Measurements from ENCODE around the gene PRPF19.
"Not testable (repeated sequence)": the region's sequence is repeated elsewhere in the genome, so short reads cannot be mapped to it uniquely, and the experiment has no call there.

Gene PRPF19

DNA sequence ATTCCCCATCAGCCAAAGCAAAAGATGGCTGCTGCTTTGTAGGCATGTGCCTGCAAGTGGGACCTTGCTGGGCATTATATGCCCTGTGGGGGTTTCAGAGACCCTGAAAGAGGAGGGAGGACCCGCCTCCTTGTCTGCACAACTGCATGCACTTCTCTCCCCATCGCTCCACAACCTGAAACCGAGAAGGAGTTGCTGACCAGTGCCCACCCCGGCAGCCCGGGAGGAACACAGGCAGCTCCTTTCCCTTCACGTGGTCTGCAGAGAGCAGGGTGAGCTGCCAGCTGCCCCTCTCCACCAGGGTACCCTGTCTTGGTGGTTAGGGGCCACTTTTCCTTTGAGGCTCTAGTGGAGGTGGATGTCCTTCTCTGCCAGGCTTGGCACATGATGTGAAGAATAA lies 16.5 kb upstream of the PRPF19 start:
- DNase-seq = no peak

DNA sequence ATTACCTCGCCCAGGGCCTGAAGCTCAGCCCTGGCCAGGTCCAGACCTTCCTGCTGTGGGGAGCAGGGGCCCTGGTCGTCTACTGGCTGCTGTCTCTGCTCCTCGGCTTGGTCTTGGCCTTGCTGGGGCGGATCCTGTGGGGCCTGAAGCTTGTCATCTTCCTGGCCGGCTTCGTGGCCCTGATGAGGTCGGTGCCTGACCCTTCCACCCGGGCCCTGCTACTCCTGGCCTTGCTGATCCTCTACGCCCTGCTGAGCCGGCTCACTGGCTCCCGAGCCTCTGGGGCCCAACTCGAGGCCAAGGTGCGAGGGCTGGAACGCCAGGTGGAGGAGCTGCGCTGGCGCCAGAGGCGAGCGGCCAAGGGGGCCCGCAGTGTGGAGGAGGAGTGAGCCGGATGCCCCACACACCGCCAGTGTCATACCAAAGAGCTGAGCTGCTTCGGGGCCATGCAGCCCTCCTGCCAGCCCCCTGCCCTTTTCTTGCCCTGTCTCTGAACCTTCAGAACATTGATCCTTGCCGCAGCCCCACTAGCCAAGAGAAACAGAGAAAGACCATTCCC lies 15.5 kb upstream of the PRPF19 start:
- no peak for DNase-seq

DNA sequence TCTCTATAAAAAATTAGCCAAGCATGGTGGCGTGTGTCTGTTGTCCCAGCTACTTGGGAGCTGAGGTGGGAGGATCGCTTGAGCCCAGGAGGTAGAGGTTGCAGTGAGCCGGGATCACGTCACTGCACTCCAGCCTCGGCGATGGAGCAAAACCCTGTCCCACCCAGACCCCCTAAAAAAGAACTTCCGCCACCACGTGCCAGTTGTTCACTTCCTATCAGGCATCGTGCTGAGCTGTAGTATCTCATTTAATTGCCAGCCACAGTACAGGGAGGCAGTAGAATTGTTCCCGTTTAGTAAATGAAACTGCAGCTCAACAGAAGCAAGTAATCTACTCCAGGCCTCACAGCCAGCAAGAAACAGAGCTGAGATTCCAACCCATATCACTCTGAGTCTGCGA lies 14.9 kb upstream of the PRPF19 start:
- no peak for DNase-seq

DNA sequence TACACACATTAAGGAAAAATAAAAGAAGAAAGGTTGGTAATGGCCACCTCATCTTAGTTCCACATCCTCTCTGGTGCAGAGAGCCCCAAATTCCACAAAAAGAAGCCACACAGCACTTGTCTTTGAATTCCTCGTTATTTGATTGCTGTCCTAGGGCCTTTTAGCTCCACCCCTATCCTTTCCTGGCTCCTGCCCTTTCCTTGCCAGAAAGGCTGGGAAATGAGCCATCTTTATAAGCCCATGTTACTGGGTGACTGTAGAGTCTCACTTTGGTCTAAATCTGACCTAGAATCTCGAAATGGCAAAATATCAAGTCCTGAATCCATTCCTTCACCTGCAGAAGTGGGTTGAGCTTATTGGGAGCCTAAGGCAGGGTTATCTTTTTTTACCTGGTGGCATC lies 13.6 kb upstream of the PRPF19 start:
- no peak for DNase-seq

DNA sequence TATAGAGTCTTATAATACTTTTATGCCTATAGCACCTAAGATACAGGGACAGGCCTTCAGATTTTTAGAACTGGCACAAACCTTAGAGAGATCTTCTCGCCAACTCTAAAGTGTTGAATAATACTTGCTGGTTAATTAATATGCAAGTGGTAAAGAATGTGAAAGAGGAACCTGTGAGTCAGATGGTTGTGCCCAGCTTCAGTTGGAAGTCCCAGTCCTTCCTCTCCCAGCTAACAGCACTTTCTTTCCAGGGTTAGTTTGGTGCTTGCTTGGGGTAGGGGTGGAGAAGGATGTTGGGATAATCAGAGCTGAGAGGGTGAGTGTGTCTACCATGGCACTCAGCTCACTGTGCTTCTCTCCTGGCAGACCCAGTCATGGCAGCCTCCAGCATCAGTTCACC lies 12.9 kb upstream of the PRPF19 start:
- no peak for DNase-seq

DNA sequence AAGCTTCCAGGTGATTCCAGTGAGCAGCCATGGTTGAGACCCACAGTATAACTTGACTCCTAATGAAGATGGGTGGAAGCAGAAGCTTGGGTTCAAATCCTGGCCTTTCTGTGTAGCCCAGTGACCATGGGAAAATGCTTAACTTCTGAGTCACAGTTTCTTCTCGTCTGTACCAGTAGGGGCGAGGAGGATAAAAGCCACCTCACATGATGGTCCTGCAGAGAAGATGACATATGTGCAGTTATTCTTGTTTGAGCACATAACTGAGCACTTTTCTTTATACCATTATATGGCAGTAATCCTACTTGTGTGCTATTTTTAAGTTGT lies 12.5 kb upstream of the PRPF19 start:
- DNase-seq = no peak

DNA sequence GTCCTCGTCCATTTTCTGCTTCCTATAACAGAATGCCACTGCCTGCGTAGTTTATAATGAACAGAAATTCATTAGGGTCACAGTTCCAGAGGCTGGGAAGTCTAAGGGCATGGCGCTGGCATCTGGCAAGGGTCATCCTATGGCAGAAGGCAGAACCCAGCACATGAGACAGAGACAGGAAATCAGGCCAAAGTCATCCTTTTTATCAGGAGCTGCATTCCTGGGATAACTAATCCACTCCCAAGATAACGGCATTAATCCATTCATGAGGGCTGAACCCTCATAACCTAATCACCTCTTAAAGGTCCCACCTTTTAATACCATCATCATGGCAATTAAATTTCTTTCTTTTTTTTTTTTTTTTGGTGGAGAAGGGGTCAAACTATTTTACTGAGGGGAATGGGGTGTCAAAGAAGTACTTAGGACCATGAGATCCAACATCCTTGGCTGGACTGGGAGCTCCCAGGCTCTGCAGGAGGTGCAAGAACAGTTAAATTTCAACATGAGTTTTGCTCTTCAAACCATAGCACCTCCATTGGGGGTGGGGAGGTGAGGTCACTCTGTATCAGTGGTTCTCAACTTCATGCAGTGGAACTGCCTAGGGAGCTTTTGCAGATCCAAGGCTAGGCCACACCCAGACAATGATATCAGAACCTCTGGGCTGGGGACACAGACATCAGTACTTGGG lies 12.0 kb upstream of the PRPF19 start:
- no peak for DNase-seq

DNA sequence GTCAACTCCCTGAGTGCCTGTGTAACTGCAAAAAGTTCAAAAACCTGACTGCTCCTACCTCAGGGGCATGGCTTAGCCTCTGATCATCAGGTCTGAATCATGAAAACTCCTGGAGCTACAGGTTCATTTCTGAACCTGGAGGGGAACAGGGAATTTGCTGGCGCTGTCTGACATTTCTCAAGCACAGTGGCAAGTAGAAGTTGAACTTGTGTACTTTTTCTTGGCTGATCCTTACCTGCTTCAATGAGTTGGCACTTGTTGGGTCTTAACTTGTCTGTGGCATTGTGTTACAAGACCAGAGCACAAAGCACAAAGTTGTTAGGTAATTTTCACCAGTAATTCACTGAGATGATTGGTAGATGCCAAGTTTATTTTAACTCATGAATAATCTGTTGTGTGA lies 10.9 kb upstream of the PRPF19 start:
- no peak for DNase-seq

DNA sequence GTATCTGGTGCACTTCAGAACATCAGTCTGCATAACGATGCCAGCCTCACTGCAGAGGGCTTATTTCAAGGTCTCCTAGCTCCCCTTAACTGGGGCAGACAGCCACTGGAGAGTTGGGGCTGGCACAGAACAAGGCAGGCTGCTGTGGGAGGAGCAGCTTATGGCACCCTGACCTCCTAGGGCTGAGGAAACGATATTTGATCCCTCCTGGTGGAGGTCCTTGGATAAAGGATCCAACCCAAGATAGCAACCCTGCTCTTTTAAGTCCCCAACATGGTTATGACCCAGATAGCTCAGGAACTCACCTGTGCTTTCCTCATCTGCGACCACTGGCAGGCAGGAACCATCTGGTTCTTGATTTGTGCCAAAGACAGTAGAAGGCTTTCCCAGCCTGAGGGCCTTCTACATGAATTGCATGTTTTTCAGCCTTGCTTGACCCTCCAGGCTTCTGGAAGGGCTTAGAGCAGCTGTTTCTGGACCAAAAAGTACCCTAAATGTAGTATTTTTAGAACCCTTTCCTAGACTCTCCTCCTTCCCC lies 10.4 kb upstream of the PRPF19 start:
- DNase-seq = no peak

DNA sequence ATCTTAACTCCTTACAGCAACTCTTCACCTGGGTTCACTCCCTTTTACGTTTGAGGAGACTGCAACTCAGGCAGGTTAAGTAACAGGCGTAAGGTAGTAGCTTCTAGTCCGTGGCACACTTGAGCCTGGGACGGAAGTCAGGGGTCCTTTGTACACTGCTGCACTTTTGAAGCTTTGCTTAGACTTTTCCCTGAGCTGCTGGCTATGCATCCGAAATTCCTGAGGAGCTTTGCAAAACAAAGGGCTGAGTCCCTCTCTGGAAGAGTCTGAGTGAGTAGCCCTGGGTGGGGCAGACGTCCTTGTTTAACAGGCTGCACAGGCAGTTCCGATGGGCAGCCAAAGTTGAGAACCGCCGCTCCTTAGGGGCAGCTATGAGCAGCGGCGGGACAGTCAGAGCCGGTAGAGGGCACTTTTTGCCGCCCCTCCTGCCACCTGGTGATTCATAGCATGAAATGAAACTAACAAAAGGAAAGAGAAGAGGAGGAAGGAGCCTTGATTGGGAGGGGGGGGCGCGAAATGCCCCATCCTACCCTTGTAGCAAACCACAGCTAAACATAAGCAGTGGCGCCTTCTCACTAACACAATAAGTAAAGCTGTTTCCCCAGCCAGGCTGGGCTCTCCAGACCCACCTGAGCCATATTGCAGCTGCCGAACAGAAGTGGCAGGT lies 9.0 kb upstream of the PRPF19 start:
- no peak for DNase-seq

DNA sequence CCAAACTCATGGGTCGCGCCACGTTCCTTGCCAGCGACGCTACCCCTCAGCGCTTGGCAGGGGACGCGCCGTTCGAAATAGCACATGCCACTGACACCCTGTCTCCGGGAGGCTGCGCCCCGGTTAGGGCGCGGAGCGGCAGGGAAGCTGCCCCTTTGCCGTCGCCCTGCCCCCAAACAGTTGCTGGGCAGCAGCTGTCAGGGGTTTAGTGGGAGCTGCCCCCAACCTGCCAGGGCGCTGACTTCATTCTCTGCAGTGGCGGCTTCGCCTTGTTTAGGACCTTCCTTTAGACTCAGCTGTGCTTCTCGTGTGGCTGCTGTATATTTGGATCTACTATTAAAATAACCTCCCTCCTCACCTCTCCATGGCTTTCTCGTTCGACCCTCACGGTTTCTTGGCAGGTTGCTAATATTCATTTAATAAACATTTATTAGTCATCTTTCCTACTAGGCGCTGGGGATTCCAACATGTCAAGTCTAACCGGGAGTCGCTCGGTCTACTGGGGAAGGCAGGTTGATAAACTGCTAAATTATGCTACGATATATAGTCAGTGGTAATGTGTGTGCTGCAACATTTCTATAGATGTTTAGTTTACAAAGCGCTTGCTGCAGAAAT lies 8.4 kb upstream of the PRPF19 start:
- DNase-seq = no peak

DNA sequence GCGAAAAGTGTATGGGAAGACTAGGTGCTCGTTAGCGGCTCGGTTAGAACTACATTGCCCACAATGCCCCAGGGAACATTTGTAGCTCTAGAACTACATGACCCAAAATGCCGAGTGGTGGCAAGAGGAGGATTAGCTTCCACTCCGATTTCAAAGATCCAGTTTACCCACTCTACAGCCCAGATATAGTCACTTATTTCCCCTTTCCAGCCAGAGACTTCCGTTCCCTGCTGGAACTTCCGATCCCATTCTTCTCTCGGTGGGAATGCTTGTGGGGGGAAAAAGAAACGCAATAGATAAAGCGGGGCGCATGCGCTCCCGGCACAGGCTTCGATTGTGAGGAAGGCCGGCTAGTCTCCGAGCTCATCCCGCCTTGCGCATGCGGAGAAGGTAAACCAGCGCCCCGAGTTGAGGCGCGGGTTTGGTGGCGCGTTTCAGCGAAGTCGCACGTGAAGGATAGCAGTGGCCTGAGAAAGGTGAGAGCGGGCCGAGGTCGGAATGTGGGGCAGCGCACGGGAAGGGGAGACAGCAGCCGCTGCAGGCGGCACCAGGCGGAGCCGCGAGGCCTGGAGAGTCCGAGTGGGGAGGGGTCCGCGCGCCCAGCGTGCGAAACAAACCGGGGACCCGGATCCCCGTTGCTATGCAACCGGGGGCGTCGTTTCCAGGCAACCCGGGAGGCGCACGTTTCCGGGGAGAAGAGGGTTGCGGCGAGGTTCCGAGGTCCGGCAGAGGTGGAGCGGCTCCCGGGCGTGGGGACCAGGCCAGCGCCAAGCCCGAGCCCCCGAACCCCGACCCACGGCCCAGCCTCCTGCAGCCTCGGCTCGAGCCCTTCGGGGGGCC lies 7.6 kb upstream of the PRPF19 start, which contains the start of gene TMEM109:
Gene TMEM109 (plus strand): TSS at position 366 of the 840 bp plus-strand sequence. CDS start 5,536 bp downstream, outside the sequence.
- peak; percentile 89 for DNase-seq

DNA sequence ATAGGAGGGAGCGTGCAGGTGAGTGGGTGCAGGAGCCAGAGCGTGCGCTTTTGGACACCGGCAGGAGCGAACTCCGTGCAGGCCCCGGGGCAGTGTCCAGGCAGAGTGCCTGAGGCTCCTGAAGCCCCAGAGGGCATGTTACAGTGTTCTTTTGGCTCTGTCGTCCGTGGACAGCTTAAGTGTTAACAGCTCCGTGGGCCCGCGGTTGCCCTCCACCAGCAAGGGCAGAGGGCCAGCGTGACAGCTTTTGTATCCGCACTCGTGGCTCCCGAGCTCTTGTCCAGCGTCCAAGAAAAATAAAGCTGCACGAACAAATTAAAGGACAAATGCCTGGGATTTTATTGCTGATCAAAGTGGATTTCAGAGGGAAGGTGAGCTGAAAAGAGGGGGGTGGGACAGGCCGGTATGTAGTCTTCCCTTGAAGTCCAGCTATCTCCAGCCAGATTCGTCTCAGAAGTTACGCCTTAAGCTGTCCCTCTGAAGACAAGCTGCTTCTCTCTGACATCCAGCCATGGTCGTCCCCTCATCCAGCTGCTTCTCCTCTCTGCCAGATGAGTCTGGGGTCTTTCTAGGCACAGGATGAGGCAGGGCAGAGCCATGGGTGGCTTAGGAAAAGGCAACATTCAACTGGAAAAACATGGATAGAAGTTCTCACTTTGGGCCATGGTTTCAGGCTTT lies 6.6 kb upstream of the PRPF19 start:
- DNase-seq = no peak

DNA sequence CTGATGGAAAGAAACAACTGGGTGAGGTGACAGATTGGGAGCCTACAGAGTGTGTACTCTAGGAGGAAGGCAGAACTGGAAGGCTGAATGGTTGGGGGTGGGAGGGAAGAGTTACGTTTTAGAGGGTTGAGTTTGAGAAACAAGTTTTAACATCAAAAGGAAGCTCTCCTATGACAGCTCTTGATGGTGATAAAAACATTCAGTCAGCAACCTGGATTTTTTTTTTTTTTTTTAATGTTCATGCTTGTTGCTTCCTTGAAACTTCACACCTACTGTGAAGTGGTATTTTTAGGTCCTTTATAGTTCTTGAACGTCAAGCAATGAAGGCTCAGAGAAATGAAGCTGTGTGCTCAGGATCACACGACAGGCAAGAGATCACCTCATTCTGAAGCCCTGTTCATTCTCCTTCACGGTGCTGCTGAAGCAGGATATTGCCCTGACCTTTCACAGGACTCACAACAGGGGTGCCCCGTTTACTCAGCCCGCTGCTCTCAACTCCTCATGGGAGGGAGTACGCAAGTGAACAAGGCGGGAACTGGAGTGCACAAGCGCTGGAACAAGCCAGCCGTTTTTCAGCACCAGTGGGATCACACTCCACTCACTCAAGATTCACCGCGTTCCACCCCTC lies 6.0 kb upstream of the PRPF19 start:
- no peak for DNase-seq

DNA sequence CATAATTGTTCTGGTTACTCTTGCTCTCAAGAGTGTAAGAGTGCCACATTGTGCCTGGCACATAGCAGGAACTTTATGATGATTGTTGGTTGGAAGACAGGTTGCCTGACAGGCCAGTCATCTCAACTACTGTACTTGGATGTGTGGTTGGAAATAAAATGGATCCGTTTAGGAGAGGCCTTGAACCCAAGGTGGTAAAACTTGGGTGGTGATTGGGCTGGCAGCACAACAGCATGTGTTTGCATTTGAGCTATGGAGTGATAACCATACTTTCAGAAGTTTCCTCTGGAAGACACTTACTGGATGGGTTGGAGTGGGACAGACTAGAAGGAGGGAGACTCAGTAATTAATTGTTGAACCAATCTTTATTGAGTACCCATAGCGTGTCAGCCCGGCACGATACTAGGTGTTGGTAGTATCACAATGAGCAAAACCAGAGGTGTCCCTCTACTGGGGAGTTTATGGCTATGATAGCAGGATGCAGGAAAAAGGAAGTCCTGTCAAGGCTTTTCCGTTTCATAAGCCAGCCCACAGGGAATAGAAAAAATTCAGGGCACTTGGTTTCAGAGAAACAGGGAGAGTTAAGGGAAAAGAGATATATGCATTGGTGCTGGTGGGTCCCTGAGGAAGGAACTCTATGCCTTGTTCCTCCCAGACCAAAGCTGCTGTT lies 4.5 kb upstream of the PRPF19 start:
- DNase-seq = no peak

DNA sequence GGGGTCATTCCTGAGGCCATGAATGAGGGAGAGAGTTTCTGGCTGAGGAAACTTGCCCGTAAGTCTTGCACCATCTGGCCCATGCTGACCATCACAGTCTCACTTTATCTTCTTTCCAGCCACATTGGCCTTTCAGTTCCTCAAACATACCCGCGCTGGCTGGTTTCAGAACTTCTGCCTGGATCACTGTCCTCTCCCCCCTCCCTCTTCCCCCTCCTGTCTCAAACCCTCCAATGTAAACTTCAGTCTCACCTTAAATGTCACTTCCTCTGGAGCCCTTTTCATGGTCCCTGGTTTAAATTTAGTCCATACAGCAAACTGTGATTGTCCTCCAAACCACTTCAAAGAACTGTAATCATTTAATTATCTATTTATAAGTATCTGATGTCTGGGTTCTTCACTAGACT lies 3.9 kb upstream of the PRPF19 start:
- no peak for DNase-seq

DNA sequence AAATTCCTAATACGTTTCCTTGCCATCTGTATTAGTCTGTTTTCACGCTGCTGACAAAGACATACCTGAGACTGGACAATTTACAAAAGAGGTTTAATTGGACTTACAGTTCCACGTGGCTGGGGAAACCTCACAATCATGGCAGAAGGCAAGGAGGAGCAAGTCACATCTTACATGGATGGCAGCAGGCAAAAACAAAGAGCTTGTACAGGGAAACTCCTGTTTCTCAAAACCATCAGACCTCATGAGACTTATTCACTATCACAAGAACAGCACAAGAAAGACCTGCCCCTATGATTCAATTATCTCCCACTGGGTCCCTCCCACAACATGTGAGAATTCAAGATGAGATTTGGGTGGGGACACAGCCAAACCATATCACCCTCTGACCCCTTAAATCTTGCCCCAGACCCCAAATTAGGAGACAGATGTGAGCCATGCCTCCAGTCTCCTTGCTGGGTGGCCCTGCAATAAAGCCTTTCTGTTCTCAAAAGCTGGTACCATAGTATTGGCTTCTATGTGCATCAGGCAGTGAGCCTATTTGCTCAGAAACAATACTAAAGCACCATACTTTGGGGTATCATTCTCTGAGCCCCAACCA lies 3.4 kb upstream of the PRPF19 start:
- DNase-seq = not testable (repeated sequence)

DNA sequence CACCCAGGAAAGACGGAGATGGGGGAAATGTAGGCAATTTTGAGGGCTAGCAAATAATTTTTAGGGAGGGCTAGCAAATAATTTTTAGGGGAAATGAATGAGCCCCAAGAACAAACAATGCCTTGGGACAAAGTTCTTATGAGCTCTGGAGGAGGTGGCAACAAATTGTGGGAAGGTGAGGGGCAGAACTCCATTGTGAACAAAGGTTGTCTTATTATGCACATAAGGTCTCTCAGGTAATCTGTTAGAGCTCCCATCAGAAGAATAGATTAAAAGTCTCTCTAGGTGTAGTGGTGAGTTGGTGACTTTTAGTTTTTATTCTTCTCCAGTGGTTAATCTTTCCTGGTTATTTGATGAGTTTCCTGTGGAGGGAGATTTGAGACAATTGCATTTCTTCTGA lies 2.4 kb upstream of the PRPF19 start:
- no peak for DNase-seq

DNA sequence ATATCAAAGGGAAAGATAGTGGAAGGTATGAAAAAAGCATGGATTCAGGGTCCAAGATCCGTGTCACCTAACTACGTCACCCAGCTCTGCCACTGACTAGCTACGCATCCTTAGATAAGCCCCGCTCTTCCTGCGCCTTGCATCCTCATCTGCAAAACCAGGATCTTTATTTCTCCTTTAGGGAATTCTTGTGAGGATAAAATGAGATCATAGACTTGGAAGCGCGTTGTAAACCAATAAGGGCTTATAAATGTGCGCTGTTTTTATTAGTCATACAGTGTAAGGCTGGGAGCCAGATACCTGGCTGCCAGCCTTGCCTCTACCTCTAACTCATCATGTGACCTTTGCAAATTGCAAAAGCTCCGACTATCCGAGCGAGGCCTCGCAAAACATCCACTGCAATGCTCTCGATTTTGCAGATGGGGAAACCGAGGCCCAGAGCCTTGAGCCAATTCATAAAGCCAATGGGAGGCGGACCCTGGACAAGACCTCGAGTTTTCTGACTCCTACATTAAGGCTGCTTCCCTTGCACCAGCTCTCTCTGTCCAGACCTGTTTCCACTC lies 753 bp downstream of the PRPF19 start:
- DNase-seq = no peak

DNA sequence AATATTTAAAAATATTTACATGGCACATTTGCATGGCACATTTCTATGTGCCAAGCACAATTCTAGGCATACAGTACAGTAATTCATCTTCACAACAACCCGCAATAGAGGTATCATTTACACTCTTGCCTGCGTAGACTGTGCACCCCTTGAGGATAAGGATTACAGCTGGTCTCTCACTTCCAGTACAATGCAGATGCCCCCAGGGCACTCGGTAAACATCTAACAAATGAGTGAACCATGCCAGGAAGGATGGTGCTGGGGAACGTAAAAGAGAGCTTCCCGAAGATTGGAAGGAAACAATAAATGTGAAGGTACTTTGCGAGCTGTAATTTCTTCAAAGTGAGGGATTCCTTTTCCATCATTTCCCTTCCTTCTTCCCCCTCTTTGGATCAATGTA lies 1.3 kb downstream of the PRPF19 start:
- no peak for DNase-seq

DNA sequence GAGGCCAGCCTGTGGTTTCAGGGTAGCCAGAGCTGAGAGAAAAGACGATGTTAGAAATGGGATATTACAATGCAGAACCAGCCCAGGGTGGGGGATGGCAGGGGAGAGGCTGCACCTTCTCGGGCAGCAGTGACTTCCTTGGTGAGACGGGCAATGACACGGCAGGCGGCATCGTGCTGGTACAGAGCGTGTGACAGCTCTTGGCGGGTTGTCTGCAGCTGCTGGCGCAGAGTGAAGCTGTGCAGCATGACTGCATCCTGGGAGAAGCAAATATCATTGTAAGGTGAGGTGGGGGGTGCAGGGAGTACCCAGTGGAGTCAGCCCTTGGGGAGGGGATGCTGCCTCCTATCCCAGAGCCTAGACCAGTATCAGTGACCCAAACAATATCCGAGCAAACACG lies 3.8 kb downstream of the PRPF19 start:
- no peak for DNase-seq
